Astrocyte of the cerebellum (primary cell): ENCODE data around the gene GRIK2.

ENCODE experiments used
- DNase-seq: peaks from one replicate; pipeline ENCODE4 v3.0.0-alpha.2; 2011; ENCODE audit warnings: low read depth
- H3K4me3 ChIP-seq: 2 replicates; pipeline ENCODE4 v1.5.1; 2011; ENCODE audit warnings: mild to moderate bottlenecking, low read depth, low read length, moderate library complexity
- in situ Hi-C: cut with HindIII; loops from 2 replicates; pipeline ENCODE4 v1.10.0; 2017; ENCODE audit warnings: low sequenced_read_pairs
- TF ChIP-seq, protein P1 (sequence below): IDR thresholded peaks from 2 replicates; pipeline ENCODE4 v1.5.1; 2012; ENCODE audit warnings: low read length, low read depth, moderate library complexity, mild to moderate bottlenecking; ENCODE audit errors: missing control alignments

The GRIK2 gene

DNA sequence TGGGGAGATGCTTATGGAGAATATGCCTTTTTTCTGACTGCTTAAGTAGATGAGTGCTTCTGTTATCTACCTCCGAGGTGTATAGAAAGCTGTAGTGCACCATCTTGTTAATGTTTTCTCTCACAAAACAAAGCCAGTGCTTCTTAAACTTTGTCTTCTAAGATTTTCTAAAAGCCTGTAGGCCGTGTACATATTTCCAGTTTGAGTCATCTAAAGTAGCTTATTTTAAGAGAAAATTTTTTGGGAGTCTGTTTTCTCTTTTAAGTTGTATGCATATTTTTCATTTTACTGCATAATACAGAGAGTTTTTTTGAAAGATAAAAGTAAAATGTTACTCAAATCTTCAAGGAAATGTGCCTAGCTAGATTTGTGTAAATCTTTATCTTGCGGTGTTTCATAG, 151.7 kb downstream of the GRIK2 start:
- TF ChIP-seq, protein P1, sequence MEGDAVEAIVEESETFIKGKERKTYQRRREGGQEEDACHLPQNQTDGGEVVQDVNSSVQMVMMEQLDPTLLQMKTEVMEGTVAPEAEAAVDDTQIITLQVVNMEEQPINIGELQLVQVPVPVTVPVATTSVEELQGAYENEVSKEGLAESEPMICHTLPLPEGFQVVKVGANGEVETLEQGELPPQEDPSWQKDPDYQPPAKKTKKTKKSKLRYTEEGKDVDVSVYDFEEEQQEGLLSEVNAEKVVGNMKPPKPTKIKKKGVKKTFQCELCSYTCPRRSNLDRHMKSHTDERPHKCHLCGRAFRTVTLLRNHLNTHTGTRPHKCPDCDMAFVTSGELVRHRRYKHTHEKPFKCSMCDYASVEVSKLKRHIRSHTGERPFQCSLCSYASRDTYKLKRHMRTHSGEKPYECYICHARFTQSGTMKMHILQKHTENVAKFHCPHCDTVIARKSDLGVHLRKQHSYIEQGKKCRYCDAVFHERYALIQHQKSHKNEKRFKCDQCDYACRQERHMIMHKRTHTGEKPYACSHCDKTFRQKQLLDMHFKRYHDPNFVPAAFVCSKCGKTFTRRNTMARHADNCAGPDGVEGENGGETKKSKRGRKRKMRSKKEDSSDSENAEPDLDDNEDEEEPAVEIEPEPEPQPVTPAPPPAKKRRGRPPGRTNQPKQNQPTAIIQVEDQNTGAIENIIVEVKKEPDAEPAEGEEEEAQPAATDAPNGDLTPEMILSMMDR: no peak
- in situ Hi-C loops: no loop called here
- no peak overlapping the region for H3K4me3 ChIP-seq
- no peak for DNase-seq

DNA sequence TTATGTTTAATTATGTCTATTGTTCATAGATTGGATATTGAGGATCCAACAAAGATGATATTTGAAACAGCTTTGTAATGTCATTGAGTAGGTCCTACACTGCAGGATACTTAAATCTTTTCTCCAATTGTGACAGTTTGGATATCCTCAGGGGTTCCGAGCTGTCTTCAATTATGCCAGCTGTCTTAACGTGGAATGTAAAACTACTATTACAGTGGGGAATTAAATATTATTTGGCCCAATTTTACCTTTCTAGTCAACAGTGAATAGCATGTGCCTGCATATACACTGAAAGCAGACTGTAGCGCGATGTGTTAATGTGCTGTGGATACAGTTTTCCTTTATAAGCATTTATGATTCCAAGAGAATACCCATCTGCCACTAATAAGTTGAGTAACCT, 156.9 kb downstream of the GRIK2 start:
- no peak overlapping the region for H3K4me3 ChIP-seq
- DNase-seq: no peak
- TF ChIP-seq, protein P1: no peak
- in situ Hi-C loops: no loop called here

DNA sequence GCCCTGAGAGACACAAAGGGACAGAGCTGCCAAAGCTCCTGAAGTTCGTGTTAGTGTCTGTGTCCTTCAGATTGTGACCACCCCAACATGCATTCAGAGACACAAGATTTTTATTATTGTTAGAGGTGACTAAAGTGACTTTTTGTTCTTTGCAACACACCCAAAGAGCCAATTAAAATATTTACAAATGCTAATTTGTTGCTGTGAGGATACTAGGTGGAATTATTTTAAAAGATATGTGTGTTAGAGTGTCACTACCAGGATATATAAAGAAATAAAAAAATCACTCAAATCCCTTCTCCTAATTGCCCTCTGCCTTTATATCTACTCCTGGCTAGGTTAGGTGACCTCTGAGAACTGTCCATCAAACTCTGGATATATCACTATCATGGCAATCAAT, 160.7 kb downstream of the GRIK2 start:
- H3K4me3 ChIP-seq: no peak overlapping the region
- DNase-seq: no peak
- TF ChIP-seq, protein P1: no peak
- in situ Hi-C loops: no loop called here

DNA sequence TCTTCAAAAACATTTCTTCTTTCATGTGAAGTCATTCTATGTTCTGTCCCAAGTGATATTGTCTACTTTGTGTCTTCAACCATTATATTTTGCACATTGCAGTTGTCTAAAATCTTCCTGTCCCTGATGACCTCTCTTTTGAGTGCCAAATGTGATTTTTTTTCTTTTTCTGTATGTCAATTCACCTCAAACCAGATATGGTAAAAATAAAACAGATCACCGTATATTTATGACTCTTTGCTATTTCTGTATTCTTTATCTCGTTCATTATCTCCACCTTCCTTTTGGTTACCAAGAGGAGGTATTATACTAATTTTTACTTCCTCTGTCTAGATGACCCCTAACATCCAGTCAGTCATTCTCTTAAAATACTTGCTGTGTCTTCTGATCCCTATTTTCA, 165.2 kb downstream of the GRIK2 start:
- TF ChIP-seq, protein P1: no peak
- H3K4me3 ChIP-seq: no peak overlapping the region
- in situ Hi-C loops: no loop called here
- no peak for DNase-seq

DNA sequence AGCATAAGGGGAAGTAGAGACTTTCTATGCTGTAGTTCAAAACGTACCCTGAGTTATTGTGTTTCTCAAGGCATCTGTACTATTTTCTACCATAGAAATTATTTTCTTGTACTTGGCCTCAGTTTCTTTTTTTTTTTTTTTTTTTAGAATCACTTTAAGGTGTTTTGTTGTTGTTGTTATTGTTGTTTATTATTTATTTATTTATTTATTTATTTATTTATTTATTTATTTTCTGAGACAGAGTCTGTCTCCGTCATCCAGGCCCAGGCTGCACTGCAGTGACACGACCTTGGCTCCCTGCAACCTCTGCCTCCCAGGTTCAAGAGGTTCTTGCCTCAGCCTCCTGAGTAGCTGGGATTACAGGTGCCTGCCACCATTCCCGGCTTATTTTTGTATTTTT, 179.1 kb downstream of the GRIK2 start:
- H3K4me3 ChIP-seq: no peak overlapping the region
- DNase-seq: no peak
- TF ChIP-seq, protein P1: no peak
- in situ Hi-C loops: no loop called here

DNA sequence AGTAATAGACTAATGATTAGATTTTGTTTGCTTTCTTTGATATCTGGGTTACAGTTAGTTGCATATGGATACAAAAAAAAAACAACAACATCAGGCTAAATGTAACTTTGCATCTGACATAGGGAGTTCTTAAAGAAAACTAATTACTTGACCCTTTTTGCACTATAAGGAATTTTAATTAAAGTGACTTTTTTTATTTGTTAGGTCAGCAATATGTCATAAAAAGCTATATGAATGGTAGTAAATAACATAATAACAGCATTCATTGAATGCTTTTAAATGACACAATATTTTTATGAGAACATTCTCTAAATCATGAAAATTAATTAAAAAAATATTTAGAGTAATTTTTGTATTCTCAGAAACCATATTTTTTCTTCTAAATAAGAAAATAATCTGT, 183.6 kb downstream of the GRIK2 start:
- in situ Hi-C loops: no loop called here
- H3K4me3 ChIP-seq: no peak overlapping the region
- no peak for DNase-seq
- TF ChIP-seq, protein P1: no peak

DNA sequence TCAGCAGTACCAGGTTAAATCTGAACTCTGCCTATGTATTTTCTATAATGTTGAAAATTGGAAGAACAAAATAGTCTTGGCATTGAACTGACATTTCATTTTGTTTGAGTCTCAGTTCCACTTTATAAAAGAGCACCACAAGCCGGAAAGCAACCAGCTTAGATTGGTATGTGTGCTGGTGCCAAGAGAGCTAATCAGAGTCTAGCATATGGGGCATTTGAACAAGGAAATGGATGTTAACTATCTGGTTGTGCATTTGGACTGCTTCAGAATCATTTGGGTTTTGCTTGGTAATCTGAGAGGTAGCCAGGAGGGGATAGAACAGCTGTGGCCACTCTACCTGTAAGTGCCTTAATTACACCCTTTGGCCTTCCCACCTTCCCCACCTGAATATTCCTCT, 184.8 kb downstream of the GRIK2 start:
- in situ Hi-C loops: no loop called here
- TF ChIP-seq, protein P1: no peak
- DNase-seq: no peak
- no peak overlapping the region for H3K4me3 ChIP-seq
